HG03342 (cell line): ENCODE measurements around the gene GPR37.

ENCODE experiments used
- ATAC-seq: cut with Tn5 transposase; IDR thresholded peaks from one replicate; pipeline ENCODE4 v1.9.1; 2021; ENCODE audit warnings: mild to moderate bottlenecking, moderate library complexity; ENCODE audit not compliant: unreplicated experiment

GPR37 gene, protein sequence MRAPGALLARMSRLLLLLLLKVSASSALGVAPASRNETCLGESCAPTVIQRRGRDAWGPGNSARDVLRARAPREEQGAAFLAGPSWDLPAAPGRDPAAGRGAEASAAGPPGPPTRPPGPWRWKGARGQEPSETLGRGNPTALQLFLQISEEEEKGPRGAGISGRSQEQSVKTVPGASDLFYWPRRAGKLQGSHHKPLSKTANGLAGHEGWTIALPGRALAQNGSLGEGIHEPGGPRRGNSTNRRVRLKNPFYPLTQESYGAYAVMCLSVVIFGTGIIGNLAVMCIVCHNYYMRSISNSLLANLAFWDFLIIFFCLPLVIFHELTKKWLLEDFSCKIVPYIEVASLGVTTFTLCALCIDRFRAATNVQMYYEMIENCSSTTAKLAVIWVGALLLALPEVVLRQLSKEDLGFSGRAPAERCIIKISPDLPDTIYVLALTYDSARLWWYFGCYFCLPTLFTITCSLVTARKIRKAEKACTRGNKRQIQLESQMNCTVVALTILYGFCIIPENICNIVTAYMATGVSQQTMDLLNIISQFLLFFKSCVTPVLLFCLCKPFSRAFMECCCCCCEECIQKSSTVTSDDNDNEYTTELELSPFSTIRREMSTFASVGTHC

DNA sequence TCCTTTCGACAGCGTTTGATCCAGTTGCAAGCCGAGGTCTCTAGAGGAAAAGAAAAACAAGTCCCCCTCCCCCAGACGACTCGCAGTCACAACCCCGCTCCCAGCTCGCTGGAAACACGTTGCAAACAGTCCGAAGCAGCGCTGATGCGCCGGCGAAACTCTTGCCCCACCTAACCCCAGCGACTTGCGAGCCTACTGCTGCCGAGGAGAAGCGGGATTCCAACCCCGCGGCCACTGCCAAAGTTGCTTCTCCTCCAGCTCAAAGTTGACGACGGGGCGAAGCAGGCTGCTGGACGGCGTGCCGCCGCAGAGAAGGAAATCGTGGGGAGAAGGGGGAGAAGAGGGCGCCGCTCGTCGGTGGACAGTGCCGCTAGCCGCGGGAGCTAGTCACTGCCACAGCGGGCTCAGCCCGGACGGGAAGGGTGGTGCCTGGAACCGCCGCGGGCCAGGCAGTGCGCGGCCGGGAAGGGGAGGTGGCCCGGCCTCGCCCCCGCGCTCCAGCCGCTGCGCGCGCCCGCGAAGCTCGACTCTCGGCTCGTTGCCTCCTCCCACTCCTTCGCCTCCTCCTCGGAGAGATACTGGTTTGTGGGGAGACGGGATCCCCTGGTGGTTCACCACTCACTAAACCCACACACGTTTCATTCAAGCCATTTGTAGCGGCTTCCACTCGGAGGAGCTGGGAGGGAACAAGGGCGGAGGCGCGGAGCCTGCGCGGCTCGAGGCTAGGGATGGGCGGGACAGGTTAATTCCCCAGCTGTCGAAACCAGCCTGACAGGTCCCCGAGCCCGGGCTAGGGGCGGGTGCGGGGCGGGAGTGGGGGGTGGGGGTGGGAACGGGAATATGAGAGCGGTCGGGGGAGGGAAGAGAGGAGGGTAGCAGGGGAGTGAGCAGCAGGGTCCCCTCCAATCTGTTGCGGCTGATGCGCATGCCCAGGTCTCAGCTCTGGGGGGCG is at the start of gene GPR37:
GPR37 (minus strand) TSS at position 392 of the 952 bp plus-strand sequence. CDS start 816 bp downstream, outside the sequence.
- peak; percentile 65 for ATAC-seq

DNA sequence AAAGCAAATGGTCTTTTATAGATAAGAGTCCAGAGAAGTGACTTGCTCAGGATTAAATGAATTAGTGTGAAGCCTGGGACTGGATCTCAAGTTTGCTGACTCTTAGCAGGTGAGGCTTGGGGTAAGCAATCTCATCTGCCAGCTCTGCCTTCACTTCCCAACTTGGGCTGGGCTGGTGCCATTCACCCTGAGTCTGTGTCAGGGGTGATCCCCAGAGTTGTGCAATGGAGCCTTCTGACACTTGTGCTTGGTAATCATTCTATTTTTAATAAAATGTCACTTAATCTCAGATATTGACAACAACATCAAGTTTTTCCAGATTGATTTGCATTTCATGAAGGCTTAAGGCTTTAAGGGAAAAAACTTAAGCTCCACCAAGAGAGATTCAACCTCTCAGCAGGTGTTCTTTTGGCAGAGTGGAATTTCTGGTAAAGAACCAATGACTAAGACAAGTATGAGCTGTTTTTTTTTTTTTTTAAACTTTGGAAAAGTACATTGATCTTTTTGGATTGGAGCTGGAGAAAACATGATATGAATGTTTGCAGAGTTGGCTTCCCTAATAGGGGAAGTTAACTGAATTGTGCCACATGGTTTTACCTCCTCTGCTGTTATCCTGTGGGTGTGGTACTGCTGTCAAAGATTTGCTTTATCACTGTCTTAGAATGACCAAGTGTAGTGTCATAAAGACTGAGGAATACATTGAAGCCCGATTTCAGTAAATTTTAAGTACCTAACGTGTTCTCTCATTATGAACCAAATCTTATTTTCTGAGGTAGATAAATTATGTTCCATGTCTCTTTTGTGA is 48.6 kb upstream of the GPR37 start:
- no peak for ATAC-seq

DNA sequence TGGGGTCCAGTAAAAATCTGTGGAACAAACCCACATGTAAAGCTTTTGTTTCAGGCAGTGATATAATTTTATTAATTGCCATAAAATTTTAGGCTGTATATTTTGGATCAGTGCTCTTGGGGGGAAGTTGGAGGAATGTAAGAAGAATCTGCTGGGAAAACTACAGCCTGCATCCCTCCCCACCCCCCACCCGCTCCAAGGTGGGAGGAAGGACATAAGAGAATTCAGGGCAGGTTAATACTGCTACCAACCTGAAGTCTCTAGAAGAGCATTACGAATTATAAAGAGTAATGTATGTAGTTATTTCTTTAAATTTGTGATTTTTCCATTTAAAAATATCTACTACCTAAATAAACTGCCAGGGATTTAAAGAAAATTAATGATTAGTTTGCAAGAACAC is 47.2 kb upstream of the GPR37 start:
- no peak for ATAC-seq

DNA sequence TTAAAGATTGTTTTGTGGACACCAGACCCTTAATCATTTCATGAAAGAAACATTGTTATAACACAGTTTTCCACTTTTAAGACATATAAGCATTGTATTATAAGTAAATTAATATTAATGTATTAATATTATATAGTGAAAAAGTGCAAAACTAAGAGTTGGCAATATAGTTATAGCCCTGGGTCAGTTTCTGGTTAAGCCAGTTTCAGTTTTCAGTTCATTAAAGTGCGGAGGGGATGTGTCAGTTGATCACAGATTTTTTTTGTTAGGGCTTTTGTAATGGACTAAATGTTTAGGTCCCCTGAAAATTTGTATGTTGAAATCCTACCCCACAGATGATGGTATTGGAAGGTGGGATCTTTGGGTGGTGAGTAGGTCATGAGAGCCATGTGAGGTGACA is 45.7 kb upstream of the GPR37 start:
- no peak for ATAC-seq

DNA sequence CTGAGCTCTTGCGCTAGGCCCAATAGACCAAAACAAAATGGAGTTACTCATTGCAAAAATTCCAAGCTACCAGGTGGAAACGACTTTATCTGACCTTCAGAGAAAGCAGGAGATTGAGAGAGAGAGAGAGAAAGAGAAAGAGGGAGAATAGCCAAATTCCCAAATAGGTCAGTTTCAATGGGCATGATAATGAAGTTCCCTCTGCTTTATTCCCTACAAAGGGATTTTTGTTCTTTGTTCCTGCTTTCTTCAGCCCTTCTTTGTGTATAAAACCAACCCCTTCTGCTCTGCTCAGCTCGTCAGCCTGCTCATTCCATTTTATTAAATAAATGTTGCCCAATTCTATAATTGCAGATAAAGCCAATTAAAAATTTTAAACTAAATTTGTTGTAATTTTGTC is 45.0 kb upstream of the GPR37 start:
- ATAC-seq, result no peak

DNA sequence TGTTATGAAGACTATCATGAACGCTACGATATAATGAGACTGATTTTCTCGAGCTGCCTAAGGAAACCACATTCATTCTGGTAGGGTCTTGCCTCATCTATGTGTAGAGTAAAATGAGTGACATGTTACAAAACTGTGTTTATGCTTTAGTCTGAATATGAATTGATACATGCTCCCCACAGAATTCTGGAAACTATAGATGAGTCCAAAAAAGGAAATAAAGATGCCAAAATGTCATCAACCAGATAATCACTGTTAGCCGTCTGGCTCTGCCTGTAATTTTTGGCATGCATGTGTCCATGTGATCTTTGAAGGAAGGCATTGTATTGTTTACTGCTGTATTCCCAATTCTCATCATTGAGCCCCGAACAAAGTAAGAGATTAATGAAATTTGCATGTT is 42.6 kb upstream of the GPR37 start:
- no peak for ATAC-seq

DNA sequence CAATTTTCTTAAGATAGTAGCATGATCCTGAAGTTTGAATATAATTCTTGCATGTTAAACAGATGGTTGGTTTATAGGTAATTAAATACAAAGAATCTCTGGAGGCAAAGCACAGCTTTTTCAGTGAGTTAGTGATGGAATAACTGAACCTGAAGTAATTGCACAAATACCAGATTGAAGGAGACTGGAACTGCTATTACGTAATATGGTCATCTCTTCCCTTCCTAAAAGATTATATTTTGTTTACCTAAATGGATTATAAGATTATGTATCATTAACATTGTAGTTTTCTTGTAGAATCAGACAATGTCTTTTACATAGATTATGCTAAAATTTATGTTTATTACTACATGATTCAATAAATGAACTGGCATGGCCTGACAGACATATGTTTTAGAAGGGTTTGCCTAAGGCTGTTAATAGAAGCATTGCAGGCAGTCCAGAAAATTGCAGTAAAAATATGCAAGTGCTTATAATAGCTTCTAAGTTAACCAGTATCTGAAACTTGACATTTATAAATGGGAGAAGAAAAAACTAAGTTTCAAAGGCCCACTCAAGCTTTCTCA is 35.8 kb upstream of the GPR37 start:
- ATAC-seq, result no peak

DNA sequence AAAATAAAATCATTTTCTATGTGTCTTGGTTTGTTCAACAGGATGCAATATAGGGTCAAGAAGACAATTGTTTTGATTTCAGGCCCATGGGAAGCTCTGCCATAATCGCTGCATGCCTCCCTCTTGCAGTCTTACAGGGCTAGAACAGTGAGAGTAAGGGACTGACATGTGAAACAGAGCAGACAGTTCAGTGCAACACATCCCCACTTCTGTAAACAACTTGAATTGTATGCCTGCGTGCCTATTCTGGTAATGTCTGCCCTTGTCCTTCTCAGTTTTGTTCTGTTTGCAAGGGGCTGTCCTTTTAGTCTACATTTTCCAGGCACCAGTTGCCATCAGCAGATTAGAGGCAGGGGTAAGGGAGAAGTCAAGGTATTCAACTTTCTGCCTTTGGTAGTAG is 34.8 kb upstream of the GPR37 start:
- ATAC-seq, result no peak

DNA sequence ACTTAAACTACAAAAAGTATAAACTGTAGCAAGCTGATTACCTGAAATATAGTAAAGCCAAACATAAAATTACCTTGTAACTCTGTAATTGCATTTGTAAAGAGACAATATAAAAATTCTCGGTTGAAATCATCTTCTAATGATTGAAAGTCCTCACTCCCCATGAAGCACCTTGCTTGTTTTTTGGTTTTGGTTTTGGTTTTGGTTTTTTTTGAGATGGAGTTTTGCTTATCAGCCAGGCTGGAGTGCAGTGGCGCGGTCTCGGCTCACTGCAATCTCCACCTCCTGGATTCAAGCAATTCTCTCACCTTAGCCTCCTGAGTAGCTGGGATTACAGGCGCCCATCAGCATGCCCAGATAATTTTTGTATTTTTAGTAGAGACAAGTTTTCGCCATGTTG is 33.9 kb upstream of the GPR37 start:
- ATAC-seq, result no peak

DNA sequence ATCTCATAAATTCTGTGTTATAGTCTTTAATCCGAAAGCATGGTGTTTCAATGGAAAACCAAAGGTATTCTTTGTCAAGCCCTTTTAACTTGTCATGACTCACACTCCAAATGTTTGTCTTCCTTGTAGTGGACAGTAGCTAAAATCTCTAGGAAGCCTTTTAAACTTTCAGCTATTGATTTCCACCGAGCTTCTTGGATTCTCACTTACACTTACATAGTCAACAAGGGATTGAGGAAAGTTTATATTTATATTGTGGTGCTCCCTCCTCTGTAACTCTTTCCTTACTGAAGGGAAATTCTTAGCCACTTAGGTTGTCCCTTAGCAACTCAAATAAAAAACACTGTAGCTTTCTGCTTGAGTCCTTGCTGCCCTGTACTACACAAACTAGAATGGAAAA is 31.2 kb upstream of the GPR37 start:
- ATAC-seq, result no peak

DNA sequence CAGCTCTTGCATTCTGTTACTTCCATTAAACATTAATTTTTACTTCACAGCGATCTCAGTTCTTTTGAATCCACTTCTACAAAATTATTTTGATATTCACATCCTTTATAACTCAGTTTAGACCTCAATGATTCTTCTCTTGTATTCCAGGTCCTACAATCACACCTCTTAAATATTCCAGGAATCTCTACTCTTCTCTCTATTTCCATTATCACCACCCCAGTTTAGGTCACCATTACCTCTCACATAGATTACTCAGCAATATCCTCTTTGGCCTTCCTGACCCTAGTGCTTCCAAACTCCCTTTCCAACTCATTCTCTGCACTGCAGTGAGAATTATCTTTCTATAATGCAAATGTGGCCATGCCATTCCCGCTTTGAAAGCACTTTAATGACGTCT is 27.1 kb upstream of the GPR37 start:
- no peak for ATAC-seq

DNA sequence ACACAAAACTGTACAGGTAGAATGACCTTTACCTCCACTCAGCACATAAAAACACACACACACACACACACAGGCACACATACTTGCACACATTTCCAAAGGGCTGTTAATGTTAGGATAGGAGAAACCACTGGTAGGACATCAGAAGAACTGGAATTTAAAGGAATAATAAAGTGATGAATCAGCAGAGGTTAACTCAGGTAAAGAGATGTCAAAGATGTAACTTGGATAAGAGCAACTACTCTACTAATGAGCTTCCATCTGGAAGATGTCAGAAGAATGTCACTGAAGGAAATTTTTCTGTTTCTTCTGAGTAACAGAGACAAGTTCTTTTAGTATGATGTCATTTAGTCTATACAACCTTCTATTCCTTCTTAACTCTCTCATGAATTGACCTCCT is 26.4 kb upstream of the GPR37 start:
- ATAC-seq, result no peak

DNA sequence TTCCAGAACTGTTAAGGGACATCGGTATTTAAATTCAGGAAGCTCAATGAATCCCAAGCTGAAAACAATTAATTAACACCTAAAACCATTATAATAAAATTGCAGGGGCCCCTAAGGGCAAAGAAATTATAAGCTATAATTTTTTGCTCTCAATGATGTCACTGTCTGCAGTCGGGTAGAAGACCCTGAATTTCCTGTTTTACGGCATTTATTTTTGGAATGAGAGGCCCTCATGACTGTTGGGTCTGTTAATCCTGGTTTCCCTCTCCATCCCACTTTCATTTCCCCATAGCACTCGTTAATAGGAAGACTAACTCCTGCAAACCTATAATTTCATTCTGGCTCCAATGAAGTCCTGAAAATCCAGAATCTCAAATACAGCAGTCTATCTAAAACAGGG is 25.8 kb upstream of the GPR37 start:
- ATAC-seq, result no peak

DNA sequence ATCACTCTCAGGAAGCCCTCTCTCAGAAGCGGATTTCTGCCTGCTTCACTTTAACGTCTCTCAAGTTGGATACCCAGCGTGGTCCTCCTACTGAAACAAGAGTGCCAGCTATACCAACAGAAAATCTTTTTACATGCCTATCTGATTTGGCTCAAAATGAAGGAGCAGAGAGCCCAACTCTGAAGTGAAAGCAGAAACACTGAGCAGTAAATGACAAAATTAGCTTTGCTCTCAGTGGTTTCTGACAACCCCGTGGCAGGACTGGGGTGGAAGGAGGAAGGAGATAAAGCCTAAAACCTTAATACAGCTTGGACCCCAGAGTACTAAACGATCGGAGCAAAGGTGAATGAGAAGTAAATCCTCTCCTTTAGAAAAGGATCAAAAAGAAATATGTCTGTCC is 25.1 kb upstream of the GPR37 start:
- no peak for ATAC-seq

DNA sequence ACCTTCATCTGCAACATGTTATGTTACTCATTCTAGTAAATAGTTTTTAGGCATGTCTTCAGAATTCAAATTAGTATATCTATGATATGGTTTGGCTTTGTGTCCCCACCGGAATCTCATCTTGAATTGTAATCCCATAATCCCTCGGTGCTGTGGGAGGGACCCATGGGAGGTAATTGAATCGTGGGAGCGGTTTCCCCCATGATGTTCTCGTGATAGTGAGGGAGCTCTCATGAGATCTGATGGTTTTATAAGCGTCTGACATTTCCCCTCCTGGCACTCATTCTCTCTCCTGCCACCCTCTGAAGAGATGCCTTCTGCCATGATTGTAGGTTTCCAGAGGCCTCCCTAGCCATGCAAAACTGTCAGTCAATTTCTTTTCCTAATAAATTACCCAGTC is 20.4 kb upstream of the GPR37 start:
- ATAC-seq, result no peak

DNA sequence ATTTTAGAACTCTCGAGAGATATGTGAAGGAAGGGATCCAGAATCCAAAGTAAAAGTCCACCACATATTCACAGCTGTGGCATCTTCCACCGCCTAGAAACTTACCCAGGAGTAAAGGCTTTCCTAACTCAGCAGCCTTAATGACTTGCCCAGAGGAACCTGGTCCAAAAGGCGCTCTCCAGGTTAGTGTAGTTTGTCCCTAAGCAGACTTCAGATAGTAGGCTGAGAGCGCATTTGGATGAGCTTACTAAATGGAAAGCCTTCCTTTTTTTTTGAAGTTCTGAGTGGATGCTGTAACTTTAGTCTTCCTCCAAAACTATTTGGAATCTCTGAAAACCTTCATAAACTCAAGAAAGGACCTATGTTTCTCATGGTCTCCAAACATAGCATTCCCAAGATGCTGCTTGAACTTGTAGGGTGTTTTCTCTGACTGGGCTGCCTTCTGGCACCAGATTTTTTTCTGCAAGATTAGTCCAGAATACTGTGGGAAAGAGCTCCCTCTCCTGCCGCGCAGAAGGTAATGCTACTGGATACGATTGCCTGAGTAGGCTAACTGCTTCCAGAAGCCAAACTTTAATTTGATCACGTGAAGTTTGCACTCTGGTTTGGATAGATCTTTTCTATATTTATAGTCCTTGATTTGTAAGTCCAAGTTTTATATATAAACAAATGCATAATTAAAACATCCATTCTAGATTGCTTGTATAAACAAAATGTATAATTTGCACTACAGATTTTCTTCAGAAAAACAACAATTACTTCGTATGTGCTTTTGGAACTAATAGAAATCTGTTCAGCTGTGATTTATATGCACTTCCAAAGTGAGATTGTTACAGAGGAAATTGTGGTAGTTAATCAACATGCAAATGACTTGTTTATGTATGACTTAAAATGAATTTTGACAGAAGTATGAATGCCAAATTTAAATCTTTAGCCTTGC is 19.6 kb upstream of the GPR37 start:
- ATAC-seq, result peak; percentile 92

DNA sequence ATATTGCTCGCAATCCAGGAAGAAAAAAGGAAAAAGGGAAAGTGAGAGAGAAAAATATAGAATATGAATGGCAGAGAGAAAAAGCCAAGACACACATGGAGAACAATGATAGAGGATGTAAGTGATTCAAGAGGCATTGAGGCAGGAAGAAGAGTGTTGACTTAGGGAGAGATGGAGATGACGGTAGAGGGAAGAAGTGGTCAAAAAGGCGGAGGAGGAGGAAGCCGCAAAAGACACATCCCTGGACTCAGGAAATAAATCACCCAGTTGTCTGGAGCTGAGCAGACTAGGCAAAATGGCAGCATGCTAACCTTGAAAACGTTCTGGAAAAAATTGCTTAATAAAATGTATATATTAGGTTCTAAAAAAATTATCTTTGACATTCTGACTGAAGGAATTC is 17.7 kb upstream of the GPR37 start:
- no peak for ATAC-seq

DNA sequence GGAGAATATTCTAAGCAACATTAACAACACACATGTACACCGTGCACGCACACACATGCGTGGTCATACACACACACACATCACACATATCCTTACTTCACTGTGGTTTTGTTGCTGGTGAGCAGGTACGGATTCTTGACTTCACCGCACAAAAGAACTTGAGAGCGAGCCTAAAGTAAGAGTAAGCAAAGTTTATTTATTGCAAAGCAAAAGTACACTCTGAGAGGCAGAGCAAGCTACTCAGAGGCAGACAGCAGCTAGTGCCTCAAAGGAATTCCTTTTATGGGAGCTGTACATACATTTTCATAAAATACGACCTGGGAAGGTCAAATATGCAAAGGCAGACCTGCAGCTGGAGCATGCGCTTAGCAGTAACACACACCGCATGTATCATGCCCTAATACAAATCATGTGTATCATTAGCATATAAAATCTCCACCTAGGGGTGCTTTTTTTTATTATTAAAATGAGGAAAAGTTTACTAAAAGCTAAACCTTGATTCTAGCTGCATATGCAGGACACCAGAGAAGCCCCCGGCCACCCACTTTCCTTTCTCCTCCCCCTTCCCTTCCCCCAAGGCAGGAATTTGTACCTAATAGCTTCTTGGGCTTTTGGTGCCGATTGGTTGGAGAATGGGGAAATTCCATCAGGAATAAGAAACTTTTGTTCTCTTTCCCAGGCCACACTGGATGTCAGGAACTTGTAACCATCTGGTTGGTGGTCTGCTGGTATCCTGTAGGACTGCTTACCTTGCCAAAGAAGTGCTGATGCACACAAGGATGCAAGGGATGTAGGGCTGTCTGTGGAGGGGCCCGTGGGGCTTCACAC is 16.5 kb upstream of the GPR37 start:
- no peak for ATAC-seq
